Thyroid gland (tissue), 4 donors: ENCODE data around the gene IFT122.

Experiments
- POLR2A ChIP-seq, 2 donors: fragments of 450-650 bp; IDR thresholded peaks; one replicate each; pipeline ENCODE4 v1.6.1; 2017; ENCODE audit warnings: antibody characterized with exemption in 2 of 2, mild to moderate bottlenecking in 2 of 2, moderate library complexity in 1 of 2
- TF ChIP-seq, protein P1 (sequence below), 6 experiments: fragments of 200-600 bp in 3 of 6; fragments of 450-650 bp in 3 of 6; sonication (generic) in 3 of 6; IDR thresholded peaks; one replicate each; pipeline ENCODE4 v1.5.1; 2016 to 2019; ENCODE audit warnings: antibody characterized with exemption in 6 of 6, mild to moderate bottlenecking in 2 of 6, inconsistent platforms in 1 of 6, moderate library complexity in 1 of 6

DNA sequence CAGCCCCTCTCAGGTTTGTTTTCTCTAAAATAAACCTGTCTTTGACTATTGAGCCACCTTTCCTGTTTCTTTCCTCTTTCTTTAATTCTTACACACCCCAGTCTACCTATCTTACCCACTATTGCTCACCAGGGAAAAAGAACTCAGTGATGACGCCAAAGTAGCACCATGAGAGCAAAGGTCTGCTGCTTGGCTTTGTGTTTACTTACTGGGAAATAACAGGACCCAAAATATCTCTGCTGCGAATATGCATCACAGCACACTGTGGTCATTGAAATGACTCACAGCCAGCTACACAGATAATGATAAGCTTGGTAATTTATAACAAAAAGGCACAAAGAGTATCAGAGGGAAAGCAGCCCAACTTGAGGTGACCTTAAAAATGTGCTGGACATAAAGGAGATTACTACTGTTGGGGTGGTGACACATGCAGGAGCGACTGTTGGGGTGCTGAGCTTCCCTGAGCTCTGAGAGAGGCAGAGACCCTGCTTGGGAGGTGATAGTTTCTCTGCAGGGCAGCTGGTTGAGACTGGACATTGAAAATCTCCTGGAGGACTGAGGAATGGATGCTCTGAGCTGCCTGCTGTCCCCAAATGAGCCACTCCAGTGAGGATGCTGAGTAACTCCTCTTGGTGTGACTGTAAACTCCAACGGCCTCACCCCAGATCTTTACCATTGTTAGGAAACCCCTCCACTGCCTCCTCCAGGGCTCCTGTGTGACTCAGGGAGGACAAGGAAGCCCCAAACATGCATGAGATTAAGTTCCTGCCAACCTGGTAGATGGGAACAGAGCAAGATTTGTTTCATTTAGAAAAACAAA lies 26.1 kb upstream of the IFT122 start:
- TF ChIP-seq, protein P1, sequence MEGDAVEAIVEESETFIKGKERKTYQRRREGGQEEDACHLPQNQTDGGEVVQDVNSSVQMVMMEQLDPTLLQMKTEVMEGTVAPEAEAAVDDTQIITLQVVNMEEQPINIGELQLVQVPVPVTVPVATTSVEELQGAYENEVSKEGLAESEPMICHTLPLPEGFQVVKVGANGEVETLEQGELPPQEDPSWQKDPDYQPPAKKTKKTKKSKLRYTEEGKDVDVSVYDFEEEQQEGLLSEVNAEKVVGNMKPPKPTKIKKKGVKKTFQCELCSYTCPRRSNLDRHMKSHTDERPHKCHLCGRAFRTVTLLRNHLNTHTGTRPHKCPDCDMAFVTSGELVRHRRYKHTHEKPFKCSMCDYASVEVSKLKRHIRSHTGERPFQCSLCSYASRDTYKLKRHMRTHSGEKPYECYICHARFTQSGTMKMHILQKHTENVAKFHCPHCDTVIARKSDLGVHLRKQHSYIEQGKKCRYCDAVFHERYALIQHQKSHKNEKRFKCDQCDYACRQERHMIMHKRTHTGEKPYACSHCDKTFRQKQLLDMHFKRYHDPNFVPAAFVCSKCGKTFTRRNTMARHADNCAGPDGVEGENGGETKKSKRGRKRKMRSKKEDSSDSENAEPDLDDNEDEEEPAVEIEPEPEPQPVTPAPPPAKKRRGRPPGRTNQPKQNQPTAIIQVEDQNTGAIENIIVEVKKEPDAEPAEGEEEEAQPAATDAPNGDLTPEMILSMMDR (IDR thresholded peaks at IDR 0.05): no peak
- no peak for TF ChIP-seq POLR2A (IDR thresholded peaks at IDR 0.05)
